Fibroblast of lung (primary cell): Measurements from ENCODE around the gene IKZF5. TPM values are rescaled to one million over a fixed set of nuclear protein-coding genes. Genes with fewer than 3 reads are reported as not detected.

Experiments used
- DNase-seq, 2 donors: peaks; one replicate each; pipeline versions ENCODE4 v3.0.0 to v3.0.0-alpha.2; 2010; ENCODE audit warnings: low read depth in 2 of 2
- H2AFZ ChIP-seq: 2 replicates; pipeline ENCODE4 v1.5.1; 2012; ENCODE audit warnings: low read length, control low read depth, inconsistent platforms
- H3K27ac ChIP-seq: 2 replicates; pipeline ENCODE4 v1.5.1; 2011; ENCODE audit warnings: low read length, control low read depth; ENCODE audit not compliant: insufficient read depth
- H3K27me3 ChIP-seq: 2 replicates; pipeline ENCODE4 v1.5.1; 2011; ENCODE audit warnings: mild to moderate bottlenecking, low read length; ENCODE audit not compliant: control insufficient read depth, insufficient read depth
- H3K36me3 ChIP-seq: 2 replicates; pipeline ENCODE4 v1.5.1; 2011; ENCODE audit warnings: low read length; ENCODE audit not compliant: control insufficient read depth, insufficient read depth
- H3K4me1 ChIP-seq: 2 replicates; pipeline ENCODE4 v1.5.1; 2011; ENCODE audit warnings: low read length; ENCODE audit not compliant: control insufficient read depth, insufficient read depth; ENCODE audit errors: extremely low read depth
- H3K4me2 ChIP-seq: 2 replicates; pipeline ENCODE4 v1.5.1; 2011; ENCODE audit warnings: low read length, control low read depth; ENCODE audit not compliant: insufficient read depth; ENCODE audit errors: extremely low read depth
- H3K4me3 ChIP-seq, 4 experiments: fragments of 200-600 bp in 1 of 4; sonication (generic) in 1 of 4; replicated peaks in 1 of 4; 2 replicates each; pipeline ENCODE4 v1.5.1; 2011 to 2016; ENCODE audit warnings: low read length in 4 of 4, low read depth in 3 of 4, mild to moderate bottlenecking in 3 of 4, control low read depth in 2 of 4, inconsistent platforms in 1 of 4, mixed read lengths in 1 of 4; ENCODE audit not compliant: insufficient read depth in 1 of 4; ENCODE audit errors: control extremely low read depth in 1 of 4
- H3K79me2 ChIP-seq: 2 replicates; pipeline ENCODE4 v1.5.1; 2012; ENCODE audit warnings: mild to moderate bottlenecking, low read length, inconsistent platforms; ENCODE audit not compliant: control insufficient read depth, insufficient read depth
- H3K9ac ChIP-seq: 2 replicates; pipeline ENCODE4 v1.5.1; 2011; ENCODE audit warnings: mild to moderate bottlenecking, low read length, control low read depth; ENCODE audit not compliant: insufficient read depth
- H3K9me3 ChIP-seq: 2 replicates; pipeline ENCODE4 v1.5.1; 2012; ENCODE audit warnings: low read depth, low read length; ENCODE audit not compliant: control insufficient read depth, insufficient read depth
- H4K20me1 ChIP-seq: 2 replicates; pipeline ENCODE4 v1.5.1; 2011; ENCODE audit warnings: low read length; ENCODE audit not compliant: control insufficient read depth, insufficient read depth; ENCODE audit errors: extremely low read depth
- CTCF ChIP-seq, 2 donors: IDR thresholded peaks in 1 of 2; conservative IDR thresholded peaks in 1 of 2; 1 replicate in 1 of 2; 2 replicates in 1 of 2; pipeline ENCODE4 v1.5.1; 2011 to 2012; ENCODE audit warnings: low read length in 2 of 2, control low read depth in 1 of 2, inconsistent platforms in 1 of 2, low read depth in 1 of 2, mild to moderate bottlenecking in 1 of 2
- EZH2 ChIP-seq: IDR thresholded peaks from 2 replicates; pipeline ENCODE4 v1.5.1; 2012; ENCODE audit warnings: low read length, control low read depth, mild to moderate bottlenecking; ENCODE audit errors: missing control alignments
- polyA plus RNA-seq, 2 donors: library from polyadenylated mRNA; depleted of rRNA in 1 of 2; stranded (reverse) in 1 of 2; unstranded in 1 of 2; fragments of >200 nt; gene quantifications; 2 replicates each; pipeline ENCODE4 v1.2.1, GENCODE V29; 2011 to 2012; ENCODE audit warnings: missing spikeins in 1 of 2
- total RNA-seq: library from RNA; depleted of rRNA; stranded (reverse); fragments of >200 nt; gene quantifications from 2 replicates; pipeline ENCODE4 v1.2.1, GENCODE V29; 2014

The IKZF5 gene
- total and polyA plus RNA-seq, 2 donors (not counting 1 experiment from before 2014, with no cell fraction given), result 3.1 to 12.5 TPM

- Histone ChIP-seq H3K4me3 (no peak overlapping the region), H3K79me2 (no peaks in the 10 kb centered on the region), H3K9ac (no peak overlapping the region), H3K36me3 (no peaks in the 10 kb centered on the region), H3K9me3 (no peaks in the 10 kb centered on the region), H3K4me2 (no peak overlapping the region), H3K4me1 (no peaks in the 10 kb centered on the region), H2AFZ (no peak overlapping the region), H3K27me3 (no peaks in the 10 kb centered on the region), H4K20me1 (no peaks in the 10 kb centered on the region), H3K27ac (no peak overlapping the region)
- no peak for TF ChIP-seq EZH2
- no peak for TF ChIP-seq CTCF (conservative IDR thresholded peaks at IDR 0.05 in 1 of 2, IDR thresholded peaks at IDR 0.05 in 1 of 2; ENCODE audit: low read depth in 1 of 2, low read length in 2 of 2)
- no peak for DNase-seq
Measured at GRCh38 chr10:123039632-123039930, 31.0 kb upstream of the IKZF5 start.

GRCh38 chr10:123038782-123039631, 30.4 kb upstream of the IKZF5 start:
- Histone ChIP-seq H3K27me3 (no peaks in the 10 kb centered on the region), H3K9ac (no peak overlapping the region), H3K27ac (no peak overlapping the region), H3K4me1 (no peaks in the 10 kb centered on the region), H3K4me2 (no peak overlapping the region), H4K20me1 (no peaks in the 10 kb centered on the region), H2AFZ (no peak overlapping the region), H3K4me3 (no peak overlapping the region), H3K36me3 (no peaks in the 10 kb centered on the region), H3K79me2 (no peaks in the 10 kb centered on the region), H3K9me3 (no peaks in the 10 kb centered on the region)
- TF ChIP-seq EZH2 (no peak), CTCF (conservative IDR thresholded peaks at IDR 0.05 in 1 of 2, IDR thresholded peaks at IDR 0.05 in 1 of 2; ENCODE audit: low read depth in 1 of 2, low read length in 2 of 2) (no peak)
- DNase-seq, result no peak

- Histone ChIP-seq H3K9ac (no peak overlapping the region), H3K79me2 (no peaks in the 10 kb centered on the region), H3K9me3 (no peaks in the 10 kb centered on the region), H3K27me3 (no peaks in the 10 kb centered on the region), H3K27ac (no peak overlapping the region), H3K36me3 (no peaks in the 10 kb centered on the region), H3K4me1 (no peaks in the 10 kb centered on the region), H3K4me2 (no peak overlapping the region), H4K20me1 (no peaks in the 10 kb centered on the region), H2AFZ (no peak overlapping the region), H3K4me3 (no peak overlapping the region)
- no peak for DNase-seq
- no peak for TF ChIP-seq EZH2
- TF ChIP-seq CTCF (conservative IDR thresholded peaks at IDR 0.05 in 1 of 2, IDR thresholded peaks at IDR 0.05 in 1 of 2; ENCODE audit: low read depth in 1 of 2, low read length in 2 of 2), result no peak
Measured at GRCh38 chr10:123035467-123036086, 27.0 kb upstream of the IKZF5 start.
